Loucy (cell line): ENCODE measurements around the gene TNIP1.

Experiments used
- H2AFZ ChIP-seq: fragments of 200-600 bp; sonication (generic); 2 replicates; pipeline ENCODE4 v1.6.0; 2016; ENCODE audit warnings: antibody characterized with exemption, mild to moderate bottlenecking, low read length, moderate library complexity
- H3F3A ChIP-seq: fragments of 200-600 bp; 2 replicates; pipeline ENCODE4 v1.6.0; 2016; ENCODE audit warnings: antibody characterized with exemption, low read depth, mild to moderate bottlenecking
- H3K27me3 ChIP-seq: fragments of 200-600 bp; sonication (generic); 2 replicates; pipeline ENCODE4 v1.6.1; 2014; ENCODE audit warnings: low read length, mild to moderate bottlenecking; ENCODE audit not compliant: insufficient read depth, poor library complexity, severe bottlenecking
- H3K36me3 ChIP-seq: fragments of 200-600 bp; sonication (generic); 2 replicates; pipeline ENCODE4 v1.6.1; 2016; ENCODE audit warnings: low read length; ENCODE audit not compliant: insufficient read depth
- H3K4me1 ChIP-seq: fragments of 200-600 bp; sonication (generic); 2 replicates; pipeline ENCODE4 v1.5.1; 2014; ENCODE audit warnings: low read length, mild to moderate bottlenecking; ENCODE audit not compliant: insufficient read depth, poor library complexity, severe bottlenecking
- H3K4me2 ChIP-seq: fragments of 200-600 bp; sonication (generic); 2 replicates; pipeline ENCODE4 v1.6.0; 2014; ENCODE audit warnings: antibody characterized with exemption, low read length, low read depth, mild to moderate bottlenecking; ENCODE audit not compliant: poor library complexity, severe bottlenecking
- H3K4me3 ChIP-seq: fragments of 200-600 bp; sonication (generic); 2 replicates; pipeline ENCODE4 v1.5.1; 2014; ENCODE audit warnings: low read length, mild to moderate bottlenecking, mixed read lengths; ENCODE audit not compliant: poor library complexity, severe bottlenecking
- H3K79me2 ChIP-seq: fragments of 200-600 bp; sonication (generic); 2 replicates; pipeline ENCODE4 v1.6.1; 2014; ENCODE audit warnings: low read length; ENCODE audit not compliant: insufficient read depth
- H3K9ac ChIP-seq: fragments of 200-600 bp; sonication (generic); 2 replicates; pipeline ENCODE4 v1.6.0; 2014; ENCODE audit warnings: mild to moderate bottlenecking, low read depth, low read length, moderate library complexity; ENCODE audit not compliant: poor library complexity, severe bottlenecking
- H3K9me2 ChIP-seq: fragments of 200-600 bp; sonication (generic); replicated peaks from 2 replicates; pipeline ENCODE4 v1.6.1; 2016; ENCODE audit warnings: low read depth, low read length, mixed read lengths
- H3K9me3 ChIP-seq: fragments of 200-600 bp; sonication (generic); 2 replicates; pipeline ENCODE4 v1.6.1; 2014; ENCODE audit warnings: mild to moderate bottlenecking, antibody characterized with exemption, low read length, low read depth; ENCODE audit not compliant: insufficient read depth
- H4K20me1 ChIP-seq: fragments of 200-600 bp; sonication (generic); 2 replicates; pipeline ENCODE4 v1.6.0; 2014; ENCODE audit warnings: antibody characterized with exemption, low read length, mild to moderate bottlenecking; ENCODE audit not compliant: insufficient read depth, poor library complexity, severe bottlenecking
- CTCF ChIP-seq: fragments of 200-600 bp; sonication (generic); conservative IDR thresholded peaks from 2 replicates; pipeline ENCODE4 v1.5.1; 2014; ENCODE audit warnings: mild to moderate bottlenecking, antibody characterized with exemption, low read length
- EZH2phosphoT487 ChIP-seq: fragments of 200-600 bp; IDR thresholded peaks from 2 replicates; pipeline ENCODE4 v1.6.1; 2018; ENCODE audit warnings: antibody characterized with exemption, mild to moderate bottlenecking, moderate library complexity, borderline replicate concordance

TNIP1 gene

DNA sequence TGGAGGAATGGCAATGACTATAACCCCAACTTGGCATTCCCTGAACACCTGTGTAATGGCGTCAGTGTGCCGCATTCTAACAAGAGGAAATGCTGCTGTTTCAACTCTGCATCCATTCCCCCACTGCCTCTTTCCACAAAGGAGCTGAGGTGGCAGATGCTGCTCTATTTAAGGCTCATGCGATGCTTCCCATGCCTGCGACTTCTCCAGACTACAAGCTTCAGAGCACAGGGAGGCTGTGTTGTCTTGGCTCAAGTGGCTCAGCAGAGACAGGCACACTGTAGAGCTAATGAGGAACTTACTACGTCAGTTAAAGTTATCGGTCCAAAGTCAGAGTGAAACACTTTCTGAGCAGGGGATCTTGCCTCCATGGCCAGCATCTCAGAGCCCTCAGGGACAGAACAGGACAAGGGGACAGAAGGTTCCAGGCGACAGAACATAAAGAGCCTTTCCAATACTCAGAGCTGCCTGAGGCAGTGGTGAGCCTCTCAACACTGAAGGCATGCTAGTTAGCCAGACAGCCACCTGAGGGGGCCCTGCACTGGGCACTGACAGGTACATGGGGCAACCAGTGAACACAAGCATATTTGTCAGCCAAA is 21.8 kb downstream of the TNIP1 start:
- H3F3A ChIP-seq, result no peaks in the 10 kb centered on the region
- H3K9me3 ChIP-seq, result no peaks in the 10 kb centered on the region
- no peaks in the 10 kb centered on the region for H3K4me1 ChIP-seq
- no peak overlapping the region for H3K9ac ChIP-seq
- H2AFZ ChIP-seq, result no peak overlapping the region
- H3K27me3 ChIP-seq, result no peaks in the 10 kb centered on the region
- H3K9me2 ChIP-seq, result no peaks in the 10 kb centered on the region
- peaks cover 1% of the 10 kb centered on the region for H4K20me1 ChIP-seq
- no peak for TF ChIP-seq EZH2phosphoT487
- TF ChIP-seq CTCF, result no peak
- no peak overlapping the region for H3K4me2 ChIP-seq
- peaks cover 17% of the 10 kb centered on the region; the same call in 1 of the 2 replicates for H3K79me2 ChIP-seq
- H3K36me3 ChIP-seq, result peaks cover 95% of the 10 kb centered on the region; the same call in 1 of the 2 replicates
- H3K4me3 ChIP-seq, result no peak overlapping the region

- H3K9ac ChIP-seq, result no peak overlapping the region
- H3K36me3 ChIP-seq, result peaks cover 98% of the 10 kb centered on the region; the same call in 1 of the 2 replicates
- peaks cover 10% of the 10 kb centered on the region; the same call in 1 of the 2 replicates for H3K79me2 ChIP-seq
- no peaks in the 10 kb centered on the region for H3F3A ChIP-seq
- H3K4me2 ChIP-seq, result no peak overlapping the region
- H4K20me1 ChIP-seq, result no peaks in the 10 kb centered on the region
- H3K4me1 ChIP-seq, result no peaks in the 10 kb centered on the region
- TF ChIP-seq EZH2phosphoT487 (no peak), CTCF (no peak; the same call in 1 of the 2 replicates)
- no peaks in the 10 kb centered on the region for H3K9me3 ChIP-seq
- no peak overlapping the region for H2AFZ ChIP-seq
- H3K4me3 ChIP-seq, result no peak overlapping the region
- no peaks in the 10 kb centered on the region for H3K27me3 ChIP-seq
- H3K9me2 ChIP-seq, result no peaks in the 10 kb centered on the region
Measured at GRCh38 chr5:151058301-151058700, 22.5 kb downstream of the TNIP1 start.

- H3K79me2 ChIP-seq, result no peaks in the 10 kb centered on the region
- TF ChIP-seq EZH2phosphoT487, result no peak
- no peak for TF ChIP-seq CTCF
- H3K36me3 ChIP-seq, result peaks cover 94% of the 10 kb centered on the region; the same call in 1 of the 2 replicates
- no peak overlapping the region for H3K9ac ChIP-seq
- peaks cover 4% of the 10 kb centered on the region for H3K4me1 ChIP-seq
- no peak overlapping the region for H2AFZ ChIP-seq
- H3F3A ChIP-seq, result no peaks in the 10 kb centered on the region
- H3K9me3 ChIP-seq, result no peaks in the 10 kb centered on the region
- no peak overlapping the region for H3K4me3 ChIP-seq
- no peak overlapping the region for H3K4me2 ChIP-seq
- H4K20me1 ChIP-seq, result no peaks in the 10 kb centered on the region
- H3K27me3 ChIP-seq, result no peaks in the 10 kb centered on the region
- H3K9me2 ChIP-seq, result no peaks in the 10 kb centered on the region
Measured at GRCh38 chr5:151056379-151057325, 24.2 kb downstream of the TNIP1 start.
